RWPE1 (cell line): Measurements from ENCODE around the gene HOXD9.

ENCODE experiments used
- CTCF ChIA-PET: fragments of 350-600 bp; sonication (Branson Sonifier 250); formaldehyde crosslinking; extraction: SDS; loops from one replicate; lab custom pipeline; 2021; lab: Yijun Ruan, JAX
- POLR2A ChIA-PET: fragments of 400-600 bp; formaldehyde crosslinking; extraction: SDS; loops from one replicate; lab custom pipeline; 2020; ENCODE audit warnings: antibody characterized with exemption; ENCODE audit not compliant: low non-redundant PET; lab: Yijun Ruan, JAX
- DNase-seq: peaks from one replicate; pipeline ENCODE4 v3.0.0; 2012; ENCODE audit warnings: low spot score
- H3K27ac ChIP-seq: fragments of 450-650 bp; 2 replicates; pipeline ENCODE4 v1.5.1; 2017
- TF ChIP-seq, protein P1 (sequence below): fragments of 450-650 bp; conservative IDR thresholded peaks from 2 replicates; pipeline ENCODE4 v1.5.1; 2017; ENCODE audit warnings: low read depth, mild to moderate bottlenecking

The HOXD9 gene

DNA sequence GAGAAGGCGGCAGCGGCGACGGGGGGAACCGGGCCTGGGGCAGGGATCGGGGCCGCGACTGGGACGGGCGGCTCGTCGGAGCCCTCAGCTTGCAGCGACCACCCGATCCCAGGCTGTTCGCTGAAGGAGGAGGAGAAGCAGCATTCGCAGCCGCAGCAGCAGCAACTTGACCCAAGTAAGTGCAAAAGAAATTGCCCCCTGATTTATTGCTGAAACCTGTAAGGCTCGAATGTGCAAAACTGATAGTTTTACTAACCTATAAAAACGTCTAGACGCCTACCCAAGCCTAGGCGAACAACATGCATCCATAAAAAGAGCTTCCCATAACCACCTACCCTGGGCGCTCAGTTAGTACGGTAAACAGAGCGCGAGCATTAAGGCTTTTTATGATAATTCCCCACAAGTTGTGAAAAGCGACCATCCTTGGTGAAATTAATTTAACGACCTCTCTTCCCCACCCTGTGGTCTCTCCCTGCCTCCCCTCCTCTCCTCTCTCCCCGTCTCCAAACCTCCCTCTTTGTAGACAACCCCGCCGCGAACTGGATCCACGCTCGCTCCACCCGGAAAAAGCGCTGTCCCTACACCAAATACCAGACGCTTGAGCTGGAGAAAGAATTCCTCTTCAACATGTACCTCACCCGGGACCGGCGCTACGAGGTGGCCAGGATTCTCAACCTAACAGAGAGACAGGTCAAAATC lies 1.0 kb downstream of the HOXD9 start:
- POLR2A ChIA-PET, result no interaction called here
- CTCF ChIA-PET, result no interaction called here
- TF ChIP-seq, protein P1, sequence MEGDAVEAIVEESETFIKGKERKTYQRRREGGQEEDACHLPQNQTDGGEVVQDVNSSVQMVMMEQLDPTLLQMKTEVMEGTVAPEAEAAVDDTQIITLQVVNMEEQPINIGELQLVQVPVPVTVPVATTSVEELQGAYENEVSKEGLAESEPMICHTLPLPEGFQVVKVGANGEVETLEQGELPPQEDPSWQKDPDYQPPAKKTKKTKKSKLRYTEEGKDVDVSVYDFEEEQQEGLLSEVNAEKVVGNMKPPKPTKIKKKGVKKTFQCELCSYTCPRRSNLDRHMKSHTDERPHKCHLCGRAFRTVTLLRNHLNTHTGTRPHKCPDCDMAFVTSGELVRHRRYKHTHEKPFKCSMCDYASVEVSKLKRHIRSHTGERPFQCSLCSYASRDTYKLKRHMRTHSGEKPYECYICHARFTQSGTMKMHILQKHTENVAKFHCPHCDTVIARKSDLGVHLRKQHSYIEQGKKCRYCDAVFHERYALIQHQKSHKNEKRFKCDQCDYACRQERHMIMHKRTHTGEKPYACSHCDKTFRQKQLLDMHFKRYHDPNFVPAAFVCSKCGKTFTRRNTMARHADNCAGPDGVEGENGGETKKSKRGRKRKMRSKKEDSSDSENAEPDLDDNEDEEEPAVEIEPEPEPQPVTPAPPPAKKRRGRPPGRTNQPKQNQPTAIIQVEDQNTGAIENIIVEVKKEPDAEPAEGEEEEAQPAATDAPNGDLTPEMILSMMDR, result no peak
- no peak overlapping the region for H3K27ac ChIP-seq
- no peak for DNase-seq

DNA sequence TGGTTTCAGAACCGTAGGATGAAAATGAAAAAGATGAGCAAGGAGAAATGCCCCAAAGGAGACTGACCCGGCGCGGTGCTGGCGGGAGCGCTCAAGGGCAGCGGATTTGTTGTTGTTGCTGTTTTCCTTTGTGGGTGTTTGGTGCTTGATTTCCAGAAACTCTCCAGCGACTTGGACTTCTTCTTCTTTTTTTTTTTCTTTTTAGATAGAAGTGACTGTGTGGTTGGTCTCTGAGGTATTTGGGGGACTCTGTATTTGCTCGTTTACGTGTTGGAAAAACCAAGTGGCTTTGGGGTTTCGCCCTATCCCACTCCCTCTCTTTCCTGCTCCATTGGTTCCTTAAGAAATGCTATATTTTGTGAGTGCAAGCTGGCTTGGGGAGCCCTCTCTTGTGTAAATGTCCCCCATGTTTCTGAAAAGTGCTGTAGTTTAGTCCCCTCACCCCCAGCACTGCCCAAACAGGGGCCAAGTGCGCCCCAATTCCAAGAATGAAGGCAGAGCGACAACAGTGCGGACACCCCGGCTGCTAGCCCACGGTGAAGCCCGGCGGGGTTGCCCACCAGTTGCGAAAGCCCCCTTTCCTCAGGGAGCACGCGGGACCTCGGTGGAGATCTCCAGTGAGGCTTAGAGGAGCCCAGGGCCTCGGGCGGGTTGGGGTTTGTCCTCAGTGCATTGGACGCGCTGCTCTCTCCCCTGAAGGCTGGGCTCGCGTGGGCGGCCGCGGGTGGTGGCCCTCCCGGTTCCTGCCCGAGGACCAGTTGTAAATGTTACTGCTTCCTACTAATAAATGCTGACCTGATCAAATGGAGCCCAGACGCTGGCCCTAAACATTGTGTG lies 1.8 kb downstream of the HOXD9 start:
- TF ChIP-seq, protein P1, result no peak
- CTCF ChIA-PET, result no interaction called here
- no peak for DNase-seq
- POLR2A ChIA-PET, result no interaction called here
- H3K27ac ChIP-seq, result peak overlapping the region; percentile 29

DNA sequence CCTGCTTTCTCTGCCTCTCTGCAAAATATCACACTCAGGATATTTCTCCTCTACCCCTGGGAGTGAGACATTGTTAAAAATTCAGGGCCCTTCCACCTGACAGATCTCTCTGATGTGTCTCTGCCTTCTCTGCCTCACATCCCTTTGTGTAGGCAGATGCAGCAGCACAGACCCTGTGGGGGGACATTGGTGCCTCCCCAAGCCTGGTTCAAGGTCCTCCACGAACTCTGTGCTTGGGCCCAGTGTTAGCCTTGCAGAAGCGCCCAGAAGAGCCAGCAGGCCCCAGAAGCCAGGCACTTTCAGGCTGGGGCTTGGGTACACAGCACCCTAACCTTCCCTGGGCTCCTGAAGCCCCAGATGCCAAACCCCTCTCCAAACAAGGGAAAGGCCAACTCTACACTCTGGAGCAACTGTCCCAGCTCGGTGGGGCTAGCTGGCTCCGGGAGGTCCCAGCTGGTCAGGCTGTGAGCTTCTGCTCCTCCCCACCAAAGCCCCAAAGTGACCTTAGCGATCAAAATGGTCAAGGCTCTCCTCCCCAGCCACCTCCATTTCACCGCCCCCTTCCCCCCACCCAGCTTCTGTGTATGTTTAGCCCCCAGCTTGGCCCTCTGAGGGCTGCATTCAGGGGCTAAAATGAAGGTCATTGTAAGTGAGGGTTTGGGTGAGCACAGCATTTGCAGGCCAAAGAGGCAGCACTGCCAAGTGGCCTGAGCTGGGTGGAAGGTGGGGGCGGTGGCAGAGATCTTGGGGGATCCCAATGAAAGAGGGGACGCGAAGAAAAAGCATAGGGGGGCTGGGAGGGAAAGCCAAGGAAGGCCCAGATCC lies 2.6 kb downstream of the HOXD9 start:
- peak overlapping the region; percentile 29 for H3K27ac ChIP-seq

DNA sequence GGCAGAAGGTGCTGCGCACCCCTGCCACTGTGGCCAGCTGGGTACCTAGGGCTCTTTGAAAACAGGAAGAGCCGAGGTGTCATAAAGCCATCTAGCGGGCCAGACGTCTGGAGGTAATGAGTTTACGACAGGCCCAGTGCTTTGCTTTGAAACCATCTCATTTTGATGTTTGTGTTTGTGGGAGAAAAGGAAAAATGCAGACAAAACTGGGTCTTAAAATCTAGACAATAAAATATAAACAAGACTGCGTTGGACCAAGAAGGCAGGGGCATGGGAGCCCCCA lies 3.2 kb downstream of the HOXD9 start:
- TF ChIP-seq, protein P1, result no peak
- POLR2A ChIA-PET, result interaction anchor here (0.6 kb wide), 1 partner anchor 1577 kb away, joined by 3 read pairs; no protein-coding TSS in a partner anchor
- DNase-seq, result no peak
- CTCF ChIA-PET, result interaction anchor here (0.7 kb wide), 1 partner anchor 324 kb away, joined by 4 read pairs; no protein-coding TSS in a partner anchor
- H3K27ac ChIP-seq, result peak overlapping the region; percentile 29

More for the DNA sequence above, 2.6 kb downstream of the HOXD9 start:
- DNase-seq, result no peak
- ChIA-PET CTCF (interaction anchor here (0.7 kb wide), 1 partner anchor 324 kb away, joined by 4 read pairs; no protein-coding TSS in a partner anchor), POLR2A (interaction anchor here (0.6 kb wide), 1 partner anchor 1578 kb away, joined by 3 read pairs; no protein-coding TSS in a partner anchor)
- TF ChIP-seq, protein P1, result no peak

DNA sequence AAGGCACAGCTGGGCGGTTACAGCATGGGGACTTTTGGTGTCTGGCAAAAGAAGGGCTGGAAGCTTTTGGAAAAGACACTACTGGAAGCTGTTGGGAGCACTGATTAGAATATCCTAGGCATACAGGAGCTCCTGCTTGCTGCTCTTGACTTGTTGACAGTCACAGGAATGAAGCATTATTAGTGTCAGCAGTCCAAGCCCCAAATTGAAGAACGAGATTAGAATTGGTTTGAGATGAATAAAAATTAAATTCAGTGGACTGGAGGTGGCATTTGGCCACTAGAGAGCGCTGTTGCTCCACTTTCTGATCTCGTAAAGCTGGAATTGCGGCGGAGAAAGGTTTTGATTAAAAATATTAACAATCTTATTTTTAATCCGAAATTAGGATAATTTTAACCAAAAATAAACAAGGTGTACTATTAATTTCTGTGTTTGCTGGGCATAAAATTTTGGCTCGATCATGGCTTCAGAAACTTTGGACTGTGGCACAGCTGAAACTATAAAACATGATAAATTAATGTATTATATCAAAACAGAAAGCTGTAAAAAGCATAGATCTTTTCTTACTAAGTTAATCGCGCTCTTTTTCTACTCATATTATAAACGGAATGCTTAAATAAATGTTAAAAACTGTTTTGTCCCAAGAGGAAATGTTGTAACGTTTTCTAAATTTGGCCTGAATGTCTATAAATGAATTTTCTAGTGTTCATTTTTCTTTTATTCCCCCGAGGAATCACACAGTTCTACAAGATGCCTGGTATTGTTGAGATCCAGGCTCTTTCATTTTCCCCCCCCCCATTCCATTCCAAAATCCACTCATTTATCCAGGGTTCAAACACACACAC lies 4.6 kb downstream of the HOXD9 start:
- CTCF ChIA-PET, result interaction anchor here (0.5 to 3.2 kb wide), 28 partner anchors 9 to 1022 kb away, joined by 3 to 42 read pairs (median 4); no protein-coding TSS in a partner anchor

More for the DNA sequence above, 4.6 kb downstream of the HOXD9 start:
- TF ChIP-seq, protein P1, result peak; percentile 89
- no peak overlapping the region for H3K27ac ChIP-seq
- DNase-seq, result no peak
- POLR2A ChIA-PET, result no interaction called here
